ENCODE results near the gene RUNX2. TPM values are rescaled to one million over a fixed set of nuclear protein-coding genes. Genes with fewer than 3 reads are reported as not detected.

RUNX2 gene
- total and polyA plus RNA-seq, 2 of the 8 experiments (the other 6 are each of a cell fraction or from before 2014, with no cell fraction given) = 0.26 to 1.2 TPM

DNA sequence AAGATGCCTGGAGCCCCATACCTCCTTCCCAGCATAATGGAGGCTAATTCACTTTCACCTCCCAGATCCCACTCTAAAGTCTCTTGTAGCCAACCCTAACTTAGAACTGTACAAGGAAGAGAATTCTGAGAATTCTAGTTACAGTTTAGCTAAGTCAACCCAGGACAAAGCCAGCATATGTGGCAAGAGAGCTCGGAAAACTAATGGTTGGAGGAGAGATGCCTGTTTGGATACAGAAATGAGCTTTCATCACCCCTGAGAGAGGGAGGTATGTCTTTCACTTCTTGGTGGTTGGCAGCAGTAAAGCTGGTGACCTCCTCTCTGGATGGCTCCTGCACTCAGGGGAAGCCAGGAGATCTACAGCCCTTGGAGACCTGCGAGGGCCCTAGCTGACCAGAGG is 302.2 kb downstream of the RUNX2 start (continued):
- TF ChIP-seq RAD21 (IDR thresholded peaks at IDR 0.05 in 1 of 2, conservative IDR thresholded peaks at IDR 0.05 in 1 of 2; ENCODE audit: low read depth in 2 of 2, low read length in 2 of 2) (no peak), JUN (IDR thresholded peaks at IDR 0.05; ENCODE audit: low read depth, low read length) (no peak), FOSL1 (IDR thresholded peaks at IDR 0.05; ENCODE audit: insufficient read depth, low read depth, low read length) (no peak)
- TF ChIP-seq, protein P1, sequence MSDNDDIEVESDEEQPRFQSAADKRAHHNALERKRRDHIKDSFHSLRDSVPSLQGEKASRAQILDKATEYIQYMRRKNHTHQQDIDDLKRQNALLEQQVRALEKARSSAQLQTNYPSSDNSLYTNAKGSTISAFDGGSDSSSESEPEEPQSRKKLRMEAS (IDR thresholded peaks at IDR 0.05) = no peak

All from H1 (cell line).